DND-41 (cell line): ENCODE results near the gene AJAP1.

Experiments used
- CTCF ChIP-seq: IDR thresholded peaks from 2 replicates; pipeline ENCODE4 v1.5.1; 2012; ENCODE audit warnings: borderline replicate concordance, low read length, moderate library complexity, mild to moderate bottlenecking; ENCODE audit not compliant: poor library complexity, severe bottlenecking; ENCODE audit errors: extremely low read depth
- EZH2 ChIP-seq: IDR thresholded peaks from 3 replicates; pipeline ENCODE4 v1.6.1; 2012; ENCODE audit warnings: borderline replicate concordance, low read depth, mild to moderate bottlenecking, moderate library complexity, low read length, inconsistent platforms; ENCODE audit not compliant: severe bottlenecking

GRCh38 chr1:4626061-4626460, 28.3 kb upstream of the AJAP1 start:
- TF ChIP-seq CTCF (no peak), EZH2 (no peak)
